HepG2 (cell line): ENCODE data around the gene ZMYND8. TPM values are rescaled to one million over a fixed set of nuclear protein-coding genes. Genes with fewer than 3 reads are reported as not detected.
A peak's percentile ranks its signal among the peaks of the same experiment; 100 is the strongest.

Experiments used
- ATF7-NPFF ChIP-seq: sonication (generic); formaldehyde crosslinking; IDR thresholded peaks from 2 replicates; pipeline ENCODE4 v1.8.1; 2023; ENCODE audit warnings: mild to moderate bottlenecking, low read depth, missing genetic modification reagents, moderate library complexity
- FOXA1 ChIP-seq, 2 experiments: fragments of 450-650 bp in 1 of 2; sonication (generic) in 1 of 2; formaldehyde crosslinking in 1 of 2; IDR thresholded peaks; 2 replicates each; pipeline versions ENCODE4 v1.4.0 to v1.6.1; 2016 to 2020; ENCODE audit warnings: missing genetic modification reagents in 1 of 2
- MZF1 ChIP-seq: sonication (generic); formaldehyde crosslinking; IDR thresholded peaks from 2 replicates; pipeline ENCODE4 v1.8.1; 2023; ENCODE audit warnings: mild to moderate bottlenecking, missing genetic modification reagents, borderline replicate concordance
- NFE2L1 ChIP-seq: sonication (generic); formaldehyde crosslinking; IDR thresholded peaks from 2 replicates; pipeline ENCODE4 v1.4.0; 2020; ENCODE audit warnings: missing genetic modification reagents, mild to moderate bottlenecking, borderline replicate concordance
- RXRA ChIP-seq: sonication (generic); formaldehyde crosslinking; IDR thresholded peaks from 2 replicates; pipeline ENCODE4 v1.5.1; 2020; ENCODE audit warnings: missing genetic modification reagents
- SMAD3 ChIP-seq: sonication (generic); formaldehyde crosslinking; IDR thresholded peaks from 2 replicates; pipeline ENCODE4 v1.4.0; 2020; ENCODE audit warnings: missing genetic modification reagents
- SOX5 ChIP-seq: IDR thresholded peaks from 2 replicates; pipeline ENCODE4 v1.6.1; 2016; ENCODE audit warnings: borderline replicate concordance
- TBX3 ChIP-seq: fragments of 450-650 bp; IDR thresholded peaks from 2 replicates; pipeline ENCODE4 v1.6.1; 2017; ENCODE audit warnings: antibody characterized with exemption, mild to moderate bottlenecking, inconsistent platforms, borderline replicate concordance
- ZBTB7B ChIP-seq: sonication (generic); formaldehyde crosslinking; IDR thresholded peaks from 2 replicates; pipeline ENCODE4 v1.4.0; 2020; ENCODE audit warnings: missing genetic modification reagents
- ZNF549 ChIP-seq: sonication (generic); formaldehyde crosslinking; IDR thresholded peaks from 2 replicates; pipeline ENCODE4 v1.5.0; 2020; ENCODE audit warnings: missing genetic modification reagents
- ZNF614 ChIP-seq: IDR thresholded peaks from 2 replicates; pipeline ENCODE4 v1.6.1; 2018; ENCODE audit warnings: missing biosample characterization, missing genetic modification reagents, inconsistent platforms, borderline replicate concordance
- ZNF776 ChIP-seq: sonication (generic); formaldehyde crosslinking; IDR thresholded peaks from 2 replicates; pipeline ENCODE4 v1.4.0; 2020; ENCODE audit warnings: mild to moderate bottlenecking, missing genetic modification reagents
- polyA plus RNA-seq, 8 experiments: library from polyadenylated mRNA; depleted of rRNA in 3 of 8; stranded (reverse) in 7 of 8; unstranded in 1 of 8; fragments of >200 nt; fragmentation: Illumina TruSeq in 4 of 8; extraction: Trizol in 4 of 8; gene quantifications; 2 replicates each; pipeline versions ENCODE4 v1.2.1 to v1.2.3, GENCODE V29; 2011 to 2016; ENCODE audit warnings: low read depth in 4 of 8, missing spikeins in 1 of 8, mixed read lengths in 1 of 8; ENCODE audit not compliant: insufficient read depth in 1 of 8
- total RNA-seq, 5 experiments: library from RNA; depleted of rRNA; stranded (reverse); fragments of >200 nt; fragmentation: Illumina TruSeq; extraction: Trizol; gene quantifications; 2 replicates each; pipeline ENCODE4 v1.2.3, GENCODE V29; 2016; ENCODE audit warnings: low read depth in 1 of 5
- TF ChIP-seq, protein P1 (sequence below): sonication (generic); formaldehyde crosslinking; IDR thresholded peaks from 2 replicates; pipeline ENCODE4 v1.4.0; 2020; ENCODE audit warnings: missing genetic modification reagents, mild to moderate bottlenecking, borderline replicate concordance
- TF ChIP-seq, protein P2 (sequence below), 2 experiments: sonication (generic) in 1 of 2; formaldehyde crosslinking in 1 of 2; IDR thresholded peaks; 2 replicates each; pipeline versions ENCODE4 v1.4.0 to v1.6.1; 2016 to 2020; ENCODE audit warnings: borderline replicate concordance in 1 of 2, low read depth in 1 of 2, mild to moderate bottlenecking in 1 of 2, missing genetic modification reagents in 1 of 2
- TF ChIP-seq, protein P3 (sequence below): sonication (generic); formaldehyde crosslinking; IDR thresholded peaks from 2 replicates; pipeline ENCODE4 v1.5.1; 2020; ENCODE audit warnings: mild to moderate bottlenecking, missing genetic modification reagents
- TF ChIP-seq, protein P4 (sequence below): sonication (generic); formaldehyde crosslinking; IDR thresholded peaks from 2 replicates; pipeline ENCODE4 v1.5.0; 2020; ENCODE audit warnings: mild to moderate bottlenecking, missing genetic modification reagents

The ZMYND8 gene
- total and polyA plus RNA-seq, 2 of the 13 experiments (the other 11 are each of a cell fraction or from before 2014, with no cell fraction given): 53.9 to 84.7 TPM

DNA sequence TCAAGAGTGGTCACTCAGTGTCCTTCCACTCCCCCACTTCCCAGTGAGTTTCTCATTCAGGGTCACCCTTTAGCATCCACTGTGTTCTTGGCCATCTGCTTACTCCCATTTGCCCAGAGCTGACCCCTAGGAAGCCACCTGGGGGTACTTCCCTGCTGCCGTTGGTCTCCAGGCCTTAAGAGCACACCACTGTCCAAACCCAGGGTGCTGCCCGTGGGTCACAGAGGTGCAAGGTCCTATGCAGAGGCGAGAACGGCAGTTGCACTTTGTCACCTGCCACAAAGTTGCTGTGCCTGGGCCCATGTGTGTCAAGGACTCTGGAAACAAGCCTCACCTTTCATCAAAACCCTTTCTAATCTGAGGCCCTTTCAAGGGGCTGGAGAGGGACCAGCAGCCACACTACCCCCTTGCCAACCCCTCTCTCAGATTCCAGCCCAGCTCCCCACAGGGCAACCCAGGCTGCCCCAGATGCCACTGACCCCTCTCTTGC lies 191.1 kb downstream of the ZMYND8 start (continued):
- TF ChIP-seq, protein P1, sequence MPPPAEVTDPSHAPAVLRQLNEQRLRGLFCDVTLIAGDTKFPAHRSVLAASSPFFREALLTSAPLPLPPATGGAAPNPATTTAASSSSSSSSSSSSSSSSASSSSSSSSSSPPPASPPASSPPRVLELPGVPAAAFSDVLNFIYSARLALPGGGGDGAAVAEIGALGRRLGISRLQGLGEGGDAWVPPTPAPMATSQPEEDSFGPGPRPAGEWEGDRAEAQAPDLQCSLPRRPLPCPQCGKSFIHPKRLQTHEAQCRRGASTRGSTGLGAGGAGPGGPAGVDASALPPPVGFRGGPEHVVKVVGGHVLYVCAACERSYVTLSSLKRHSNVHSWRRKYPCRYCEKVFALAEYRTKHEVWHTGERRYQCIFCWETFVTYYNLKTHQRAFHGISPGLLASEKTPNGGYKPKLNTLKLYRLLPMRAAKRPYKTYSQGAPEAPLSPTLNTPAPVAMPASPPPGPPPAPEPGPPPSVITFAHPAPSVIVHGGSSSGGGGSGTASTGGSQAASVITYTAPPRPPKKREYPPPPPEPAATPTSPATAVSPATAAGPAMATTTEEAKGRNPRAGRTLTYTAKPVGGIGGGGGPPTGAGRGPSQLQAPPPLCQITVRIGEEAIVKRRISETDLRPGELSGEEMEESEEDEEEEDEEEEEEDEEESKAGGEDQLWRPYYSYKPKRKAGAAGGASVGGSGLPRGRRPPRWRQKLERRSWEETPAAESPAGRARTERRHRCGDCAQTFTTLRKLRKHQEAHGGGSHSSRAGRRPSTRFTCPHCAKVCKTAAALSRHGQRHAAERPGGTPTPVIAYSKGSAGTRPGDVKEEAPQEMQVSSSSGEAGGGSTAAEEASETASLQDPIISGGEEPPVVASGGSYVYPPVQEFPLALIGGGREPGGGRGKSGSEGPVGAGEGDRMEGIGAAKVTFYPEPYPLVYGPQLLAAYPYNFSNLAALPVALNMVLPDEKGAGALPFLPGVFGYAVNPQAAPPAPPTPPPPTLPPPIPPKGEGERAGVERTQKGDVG: peak; percentile 52; the same call in 1 of the 2 replicates
- TF ChIP-seq RXRA: peak; percentile 80
- TF ChIP-seq ZNF549 (CRISPR knock-in tag): peak; percentile 94
- TF ChIP-seq, protein P2, sequence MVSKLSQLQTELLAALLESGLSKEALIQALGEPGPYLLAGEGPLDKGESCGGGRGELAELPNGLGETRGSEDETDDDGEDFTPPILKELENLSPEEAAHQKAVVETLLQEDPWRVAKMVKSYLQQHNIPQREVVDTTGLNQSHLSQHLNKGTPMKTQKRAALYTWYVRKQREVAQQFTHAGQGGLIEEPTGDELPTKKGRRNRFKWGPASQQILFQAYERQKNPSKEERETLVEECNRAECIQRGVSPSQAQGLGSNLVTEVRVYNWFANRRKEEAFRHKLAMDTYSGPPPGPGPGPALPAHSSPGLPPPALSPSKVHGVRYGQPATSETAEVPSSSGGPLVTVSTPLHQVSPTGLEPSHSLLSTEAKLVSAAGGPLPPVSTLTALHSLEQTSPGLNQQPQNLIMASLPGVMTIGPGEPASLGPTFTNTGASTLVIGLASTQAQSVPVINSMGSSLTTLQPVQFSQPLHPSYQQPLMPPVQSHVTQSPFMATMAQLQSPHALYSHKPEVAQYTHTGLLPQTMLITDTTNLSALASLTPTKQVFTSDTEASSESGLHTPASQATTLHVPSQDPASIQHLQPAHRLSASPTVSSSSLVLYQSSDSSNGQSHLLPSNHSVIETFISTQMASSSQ (IDR thresholded peaks at IDR 0.05; ENCODE audit: low read depth): no peak
- TF ChIP-seq, protein P2 (CRISPR knock-in tag; IDR thresholded peaks at IDR 0.05; ENCODE audit: borderline replicate concordance): peak; percentile 41; the same call in 1 of the 2 replicates
- TF ChIP-seq SMAD3 (CRISPR knock-in tag): no peak
- TF ChIP-seq ATF7-NPFF (CRISPR knock-in tag): no peak
- peak; percentile 65 for TF ChIP-seq SOX5
- TF ChIP-seq ZBTB7B (CRISPR knock-in tag): peak; percentile 64; the same call in 1 of the 2 replicates
- TF ChIP-seq, protein P3, sequence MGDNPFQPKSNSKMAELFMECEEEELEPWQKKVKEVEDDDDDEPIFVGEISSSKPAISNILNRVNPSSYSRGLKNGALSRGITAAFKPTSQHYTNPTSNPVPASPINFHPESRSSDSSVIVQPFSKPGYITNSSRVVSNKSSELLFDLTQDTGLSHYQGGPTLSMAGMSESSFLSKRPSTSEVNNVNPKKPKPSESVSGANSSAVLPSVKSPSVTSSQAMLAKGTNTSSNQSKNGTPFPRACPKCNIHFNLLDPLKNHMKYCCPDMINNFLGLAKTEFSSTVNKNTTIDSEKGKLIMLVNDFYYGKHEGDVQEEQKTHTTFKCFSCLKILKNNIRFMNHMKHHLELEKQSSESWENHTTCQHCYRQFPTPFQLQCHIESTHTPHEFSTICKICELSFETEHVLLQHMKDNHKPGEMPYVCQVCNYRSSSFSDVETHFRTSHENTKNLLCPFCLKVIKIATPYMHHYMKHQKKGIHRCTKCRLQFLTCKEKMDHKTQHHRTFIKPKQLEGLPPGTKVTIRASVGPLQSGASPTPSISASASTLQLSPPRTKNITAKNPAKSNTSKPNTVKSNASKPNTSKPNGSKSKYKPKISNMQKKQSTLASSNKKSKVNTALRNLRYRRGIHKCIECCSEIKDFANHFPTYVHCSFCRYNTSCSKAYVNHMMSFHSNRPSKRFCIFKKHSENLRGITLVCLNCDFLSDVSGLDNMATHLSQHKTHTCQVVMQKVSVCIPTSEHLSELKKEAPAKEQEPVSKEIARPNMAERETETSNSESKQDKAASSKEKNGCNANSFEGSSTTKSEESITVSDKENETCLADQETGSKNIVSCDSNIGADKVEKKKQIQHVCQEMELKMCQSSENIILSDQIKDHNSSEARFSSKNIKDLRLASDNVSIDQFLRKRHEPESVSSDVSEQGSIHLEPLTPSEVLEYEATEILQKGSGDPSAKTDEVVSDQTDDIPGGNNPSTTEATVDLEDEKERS (CRISPR knock-in tag): 0 out of 2 replicates have a peak, but pooled peaks have one; percentile 38
- TF ChIP-seq ZNF614: no peak
- TF ChIP-seq FOXA1 (IDR thresholded peaks at IDR 0.05): no peak
- TF ChIP-seq FOXA1 (CRISPR knock-in tag; IDR thresholded peaks at IDR 0.05): 0 out of 2 replicates have a peak, but pooled peaks have one; percentile 4
- TF ChIP-seq NFE2L1 (CRISPR knock-in tag): no peak
- peak; percentile 83; the same call in 1 of the 2 replicates for TF ChIP-seq TBX3
- TF ChIP-seq, protein P4, sequence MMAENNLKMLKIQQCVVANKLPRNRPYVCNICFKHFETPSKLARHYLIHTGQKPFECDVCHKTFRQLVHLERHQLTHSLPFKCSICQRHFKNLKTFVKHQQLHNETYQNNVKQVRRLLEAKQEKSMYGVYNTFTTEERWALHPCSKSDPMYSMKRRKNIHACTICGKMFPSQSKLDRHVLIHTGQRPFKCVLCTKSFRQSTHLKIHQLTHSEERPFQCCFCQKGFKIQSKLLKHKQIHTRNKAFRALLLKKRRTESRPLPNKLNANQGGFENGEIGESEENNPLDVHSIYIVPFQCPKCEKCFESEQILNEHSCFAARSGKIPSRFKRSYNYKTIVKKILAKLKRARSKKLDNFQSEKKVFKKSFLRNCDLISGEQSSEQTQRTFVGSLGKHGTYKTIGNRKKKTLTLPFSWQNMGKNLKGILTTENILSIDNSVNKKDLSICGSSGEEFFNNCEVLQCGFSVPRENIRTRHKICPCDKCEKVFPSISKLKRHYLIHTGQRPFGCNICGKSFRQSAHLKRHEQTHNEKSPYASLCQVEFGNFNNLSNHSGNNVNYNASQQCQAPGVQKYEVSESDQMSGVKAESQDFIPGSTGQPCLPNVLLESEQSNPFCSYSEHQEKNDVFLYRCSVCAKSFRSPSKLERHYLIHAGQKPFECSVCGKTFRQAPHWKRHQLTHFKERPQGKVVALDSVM: 0 out of 2 replicates have a peak, but pooled peaks have one; percentile 39
- 0 out of 2 replicates have a peak, but pooled peaks have one; percentile 23 for TF ChIP-seq MZF1 (CRISPR knock-in tag)
- no peak for TF ChIP-seq ZNF776 (CRISPR knock-in tag)
